GM12891 (cell line): ENCODE results near the gene DNER.

ENCODE experiments used
- PAX5 ChIP-seq: IDR thresholded peaks from 2 replicates; pipeline ENCODE4 v1.6.1; 2011; ENCODE audit warnings: low read length, moderate library complexity, mild to moderate bottlenecking; ENCODE audit not compliant: insufficient read depth, severe bottlenecking
- POLR2A ChIP-seq: IDR thresholded peaks from 2 replicates; pipeline ENCODE4 v1.6.1; 2011; ENCODE audit warnings: low read depth, low read length, control low read depth
- POLR2AphosphoS5 ChIP-seq: IDR thresholded peaks from 2 replicates; pipeline ENCODE4 v1.6.1; 2011; ENCODE audit warnings: low read depth, low read length, control low read depth
- TAF1 ChIP-seq: IDR thresholded peaks from 2 replicates; pipeline ENCODE4 v1.6.1; 2011; ENCODE audit warnings: low read depth, low read length, control low read depth

DNA sequence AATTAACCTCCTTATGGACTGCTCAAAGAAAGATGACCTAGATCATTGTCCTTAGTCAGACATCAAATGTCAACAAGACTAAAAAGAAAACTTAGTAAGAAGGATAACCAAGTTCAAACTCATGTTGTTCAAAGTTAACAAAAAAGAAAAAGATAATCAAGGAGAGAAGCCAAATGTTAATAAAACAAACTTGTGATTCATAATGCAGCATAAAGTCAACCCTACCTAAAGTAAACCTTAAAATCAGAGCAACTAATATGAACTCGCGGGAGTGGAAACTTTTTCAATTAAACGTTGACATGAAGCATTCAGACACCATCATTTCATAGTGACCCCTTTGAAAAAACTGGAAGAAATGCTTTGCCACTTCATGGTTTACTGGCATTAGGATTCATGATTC, 52.9 kb downstream of the DNER start:
- no peak for TF ChIP-seq PAX5
- no peak for TF ChIP-seq POLR2A
- no peak for TF ChIP-seq POLR2AphosphoS5
- no peak for TF ChIP-seq TAF1
